Measurements from ENCODE around the gene XKR7.

Gene XKR7

GRCh38 chr20:32019563-32020463 lies 51.9 kb downstream of the XKR7 start:
- DNase-seq (ENCODE audit: low spot score) (no peak), ATAC-seq (ENCODE audit: low read depth) (no peak)
- no peaks in the 10 kb centered on the region for H3K4me1 ChIP-seq (ENCODE audit: insufficient read depth, poor library complexity, severe bottlenecking)
- H3K4me3 ChIP-seq (ENCODE audit: severe bottlenecking), result no peak overlapping the region
- TF ChIP-seq, protein P1, sequence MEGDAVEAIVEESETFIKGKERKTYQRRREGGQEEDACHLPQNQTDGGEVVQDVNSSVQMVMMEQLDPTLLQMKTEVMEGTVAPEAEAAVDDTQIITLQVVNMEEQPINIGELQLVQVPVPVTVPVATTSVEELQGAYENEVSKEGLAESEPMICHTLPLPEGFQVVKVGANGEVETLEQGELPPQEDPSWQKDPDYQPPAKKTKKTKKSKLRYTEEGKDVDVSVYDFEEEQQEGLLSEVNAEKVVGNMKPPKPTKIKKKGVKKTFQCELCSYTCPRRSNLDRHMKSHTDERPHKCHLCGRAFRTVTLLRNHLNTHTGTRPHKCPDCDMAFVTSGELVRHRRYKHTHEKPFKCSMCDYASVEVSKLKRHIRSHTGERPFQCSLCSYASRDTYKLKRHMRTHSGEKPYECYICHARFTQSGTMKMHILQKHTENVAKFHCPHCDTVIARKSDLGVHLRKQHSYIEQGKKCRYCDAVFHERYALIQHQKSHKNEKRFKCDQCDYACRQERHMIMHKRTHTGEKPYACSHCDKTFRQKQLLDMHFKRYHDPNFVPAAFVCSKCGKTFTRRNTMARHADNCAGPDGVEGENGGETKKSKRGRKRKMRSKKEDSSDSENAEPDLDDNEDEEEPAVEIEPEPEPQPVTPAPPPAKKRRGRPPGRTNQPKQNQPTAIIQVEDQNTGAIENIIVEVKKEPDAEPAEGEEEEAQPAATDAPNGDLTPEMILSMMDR (IDR thresholded peaks at IDR 0.05; ENCODE audit: poor library complexity, severe bottlenecking), result no peak
- H3K36me3 ChIP-seq (ENCODE audit: low read depth), result no peaks in the 10 kb centered on the region
- no peak overlapping the region for H3K27ac ChIP-seq (ENCODE audit: poor library complexity, severe bottlenecking)
- H3K27me3 ChIP-seq (ENCODE audit: insufficient read depth, poor library complexity, severe bottlenecking), result peaks cover 62% of the 10 kb centered on the region
- no peaks in the 10 kb centered on the region for H3K9me3 ChIP-seq (ENCODE audit: severe bottlenecking)

DNA sequence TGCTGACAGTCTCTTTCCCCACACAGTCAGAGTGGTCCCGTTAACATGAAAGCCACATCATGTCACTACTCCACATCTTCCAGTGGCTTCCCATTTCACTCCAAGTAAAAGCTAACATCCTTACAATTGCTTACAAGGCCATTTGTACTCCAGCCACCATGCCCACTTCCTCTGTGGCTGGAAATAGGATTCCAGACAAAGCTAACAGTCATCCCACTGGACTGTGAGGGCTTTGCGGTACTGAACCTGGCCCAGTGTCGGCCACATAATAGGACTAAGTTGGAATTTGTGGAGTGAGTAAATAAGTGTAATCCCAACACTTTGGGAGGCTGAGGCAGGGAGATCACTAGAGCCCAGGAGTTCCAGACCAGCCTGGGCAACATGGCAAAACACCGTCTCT lies 53.1 kb downstream of the XKR7 start:
- peaks cover 69% of the 10 kb centered on the region for H3K27me3 ChIP-seq (ENCODE audit: insufficient read depth, poor library complexity, severe bottlenecking)
- no peak for ATAC-seq (ENCODE audit: low read depth)
- H3K4me3 ChIP-seq (ENCODE audit: severe bottlenecking), result no peak overlapping the region
- no peaks in the 10 kb centered on the region for H3K9me3 ChIP-seq (ENCODE audit: severe bottlenecking)
- no peak for DNase-seq (ENCODE audit: low spot score)
- TF ChIP-seq, protein P1 (IDR thresholded peaks at IDR 0.05; ENCODE audit: poor library complexity, severe bottlenecking), result no peak
- no peak overlapping the region for H3K27ac ChIP-seq (ENCODE audit: poor library complexity, severe bottlenecking)
- no peaks in the 10 kb centered on the region for H3K4me1 ChIP-seq (ENCODE audit: insufficient read depth, poor library complexity, severe bottlenecking)
- no peaks in the 10 kb centered on the region for H3K36me3 ChIP-seq (ENCODE audit: low read depth)

- Histone ChIP-seq H3K4me3 (ENCODE audit: severe bottlenecking) (no peak overlapping the region), H3K27ac (ENCODE audit: poor library complexity, severe bottlenecking) (no peak overlapping the region), H3K9me3 (ENCODE audit: severe bottlenecking) (no peaks in the 10 kb centered on the region), H3K36me3 (ENCODE audit: low read depth) (no peaks in the 10 kb centered on the region), H3K27me3 (ENCODE audit: insufficient read depth, poor library complexity, severe bottlenecking) (peaks cover 50% of the 10 kb centered on the region), H3K4me1 (ENCODE audit: insufficient read depth, poor library complexity, severe bottlenecking) (no peaks in the 10 kb centered on the region)
- DNase-seq (ENCODE audit: low spot score) (no peak), ATAC-seq (ENCODE audit: low read depth) (0 out of 3 replicates have a peak, but pooled peaks have one; percentile 26)
- TF ChIP-seq, protein P1 (IDR thresholded peaks at IDR 0.05; ENCODE audit: poor library complexity, severe bottlenecking), result no peak
Measured at GRCh38 chr20:32024683-32025295, 56.8 kb downstream of the XKR7 start.

DNA sequence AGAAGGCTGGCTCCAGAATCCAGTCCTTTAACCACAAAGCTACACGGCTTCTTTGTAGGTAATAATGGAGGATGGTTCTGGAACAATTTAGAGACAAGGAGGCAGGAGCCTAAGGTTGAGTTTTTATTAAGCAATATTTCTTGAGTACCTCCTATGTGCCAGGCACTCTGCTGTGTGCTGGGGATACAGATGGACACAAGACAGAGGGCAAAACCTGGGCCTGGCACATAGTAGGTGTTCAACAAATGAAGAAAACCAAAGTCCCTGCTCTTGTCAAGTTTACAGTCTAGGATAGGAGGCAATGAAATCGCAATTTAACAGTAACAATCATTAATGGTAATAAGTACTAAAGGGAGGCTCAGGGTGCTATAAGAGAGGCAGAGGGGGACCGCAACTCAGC lies 59.7 kb downstream of the XKR7 start:
- Histone ChIP-seq H3K36me3 (ENCODE audit: low read depth) (no peaks in the 10 kb centered on the region), H3K4me1 (ENCODE audit: insufficient read depth, poor library complexity, severe bottlenecking) (no peaks in the 10 kb centered on the region), H3K9me3 (ENCODE audit: severe bottlenecking) (no peaks in the 10 kb centered on the region), H3K27ac (ENCODE audit: poor library complexity, severe bottlenecking) (no peak overlapping the region), H3K4me3 (ENCODE audit: severe bottlenecking) (no peak overlapping the region), H3K27me3 (ENCODE audit: insufficient read depth, poor library complexity, severe bottlenecking) (peaks cover 43% of the 10 kb centered on the region)
- DNase-seq (ENCODE audit: low spot score) (no peak), ATAC-seq (ENCODE audit: low read depth) (no peak)
- TF ChIP-seq, protein P1 (IDR thresholded peaks at IDR 0.05; ENCODE audit: poor library complexity, severe bottlenecking), result no peak
